ENCODE data around the gene TGFA. TPM values are rescaled to one million over a fixed set of nuclear protein-coding genes. Genes with fewer than 3 reads are reported as not detected.

TGFA gene
- total and polyA plus RNA-seq, 7 donors: 0.33 to 12.7 (median 3.1) TPM; not detected in 1

GRCh38 chr2:70471129-70471528 is 82.5 kb downstream of the TGFA start:
- H3K27ac ChIP-seq: no peak overlapping the region
- no peak overlapping the region for H3K4me3 ChIP-seq
- TF ChIP-seq POLR2A (IDR thresholded peaks at IDR 0.05): no peak
- TF ChIP-seq POLR2AphosphoS5 (IDR thresholded peaks at IDR 0.05): peak in 1 of 4 donors; percentile 12
- intact Hi-C loops (cut with DNase I): no loop called here
- no peaks in the 10 kb centered on the region for H3K36me3 ChIP-seq
- 70 to 90% methylated on average over 7 of the region's 7 CpGs for WGBS, 2 donors
- H3K9me3 ChIP-seq: no peaks in the 10 kb centered on the region
- DNase-seq: no peak
- H3K27me3 ChIP-seq: no peaks in the 10 kb centered on the region
- H3K4me1 ChIP-seq: no peaks in the 10 kb centered on the region

GRCh38 chr2:70469961-70470360 is 83.7 kb downstream of the TGFA start:
- H3K9me3 ChIP-seq: no peaks in the 10 kb centered on the region
- no peak overlapping the region for H3K27ac ChIP-seq
- TF ChIP-seq CTCF (IDR thresholded peaks at IDR 0.05) (no peak), POLR2A (IDR thresholded peaks at IDR 0.05) (no peak), POLR2AphosphoS5 (IDR thresholded peaks at IDR 0.05) (no peak), EP300 (IDR thresholded peaks at IDR 0.05) (no peak)
- WGBS, 2 donors: 49 to 57% methylated on average over 7 of the region's 7 CpGs
- no peaks in the 10 kb centered on the region for H3K36me3 ChIP-seq
- H3K4me1 ChIP-seq: no peaks in the 10 kb centered on the region
- H3K4me3 ChIP-seq: no peak overlapping the region
- no peak for DNase-seq
- H3K27me3 ChIP-seq: no peaks in the 10 kb centered on the region
- intact Hi-C loops (cut with DNase I): no loop called here

- Histone ChIP-seq H3K27me3 (no peaks in the 10 kb centered on the region), H3K4me3 (no peak overlapping the region), H3K9me3 (no peaks in the 10 kb centered on the region), H3K36me3 (no peaks in the 10 kb centered on the region), H3K27ac (no peak overlapping the region), H3K4me1 (no peaks in the 10 kb centered on the region)
- intact Hi-C loops (cut with DNase I): no loop called here
- no peak for DNase-seq
- TF ChIP-seq POLR2AphosphoS5 (IDR thresholded peaks at IDR 0.05): no peak
- TF ChIP-seq CTCF (IDR thresholded peaks at IDR 0.05): no peak
- 89 to 91% methylated on average over 7 of the region's 7 CpGs for WGBS, 2 donors
Observed at GRCh38 chr2:70469435-70469834, 84.2 kb downstream of the TGFA start.

GRCh38 chr2:70468878-70469277 is 84.7 kb downstream of the TGFA start:
- no peaks in the 10 kb centered on the region for H3K4me1 ChIP-seq
- H3K4me3 ChIP-seq: no peak overlapping the region
- H3K36me3 ChIP-seq: no peaks in the 10 kb centered on the region
- no peak overlapping the region for H3K27ac ChIP-seq
- TF ChIP-seq EP300 (IDR thresholded peaks at IDR 0.05): no peak
- WGBS, 2 donors: 33 to 71% methylated on average over 1 of the region's 1 CpG
- H3K27me3 ChIP-seq: no peaks in the 10 kb centered on the region
- no peaks in the 10 kb centered on the region for H3K9me3 ChIP-seq
- DNase-seq: no peak
- intact Hi-C loops (cut with DNase I): no loop called here

GRCh38 chr2:70467831-70468779 is 85.5 kb downstream of the TGFA start:
- Histone ChIP-seq H3K36me3 (no peaks in the 10 kb centered on the region), H3K4me3 (no peak overlapping the region), H3K27ac (no peak overlapping the region), H3K4me1 (no peaks in the 10 kb centered on the region), H3K27me3 (no peaks in the 10 kb centered on the region), H3K9me3 (no peaks in the 10 kb centered on the region)
- TF ChIP-seq EP300 (IDR thresholded peaks at IDR 0.05) (no peak), POLR2AphosphoS5 (IDR thresholded peaks at IDR 0.05) (no peak), CTCF (IDR thresholded peaks at IDR 0.05) (no peak), POLR2A (IDR thresholded peaks at IDR 0.05) (no peak)
- intact Hi-C loops (cut with DNase I): no loop called here
- WGBS, 2 donors: 78 to 88% methylated on average over 10 of the region's 10 CpGs
- no peak for DNase-seq
